ENCODE data around the gene ABCB8.

ABCB8 gene

DNA sequence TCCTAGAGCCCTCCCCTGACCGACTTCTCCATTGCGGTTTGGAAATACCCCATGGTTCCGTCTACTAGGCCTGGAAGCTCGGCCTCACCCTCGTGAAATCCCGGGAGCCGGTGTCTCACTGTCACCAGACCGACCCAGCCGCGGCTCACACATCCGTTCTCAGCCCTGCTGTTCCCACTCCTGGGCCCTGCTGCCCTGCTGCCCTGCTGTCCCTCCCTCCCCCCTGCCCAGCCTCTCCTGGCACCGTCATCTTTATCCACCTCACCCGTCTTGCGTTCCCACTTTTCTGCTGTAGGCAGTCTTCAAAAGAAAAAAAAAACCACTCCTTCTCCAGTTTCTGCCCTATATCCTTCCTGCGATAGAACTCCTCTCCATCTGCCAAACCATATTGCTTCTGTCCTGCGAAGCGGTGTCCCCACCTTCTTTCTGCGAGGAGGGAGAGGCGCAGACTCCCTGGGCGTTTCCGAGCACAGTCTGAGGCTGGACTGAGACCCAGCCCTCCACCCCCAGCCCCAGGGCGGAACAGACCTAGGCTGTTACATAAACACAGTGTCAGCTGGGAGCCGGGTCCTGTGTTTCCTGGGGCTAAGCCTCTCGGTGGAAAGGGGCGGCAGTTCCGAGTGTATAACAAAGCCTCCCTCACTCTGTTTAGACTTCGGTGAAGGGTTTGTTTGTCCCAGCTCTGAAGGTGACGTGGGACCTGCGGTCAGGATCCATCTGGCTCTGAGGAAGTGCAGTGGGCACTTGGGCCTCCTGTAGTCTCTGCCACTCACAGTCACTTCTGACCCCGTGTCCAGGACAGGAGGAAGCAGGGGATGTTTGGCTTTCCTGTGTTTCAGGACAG is 60.8 kb downstream of the ABCB8 start:
- DNase-seq, result no peak

- DNase-seq, result no peak
These were observed 61.9 kb downstream of the ABCB8 start for GRCh38 chr7:151089893-151090730.

- no peak for DNase-seq
These were observed 62.8 kb downstream of the ABCB8 start for GRCh38 chr7:151091003-151091402.

DNA sequence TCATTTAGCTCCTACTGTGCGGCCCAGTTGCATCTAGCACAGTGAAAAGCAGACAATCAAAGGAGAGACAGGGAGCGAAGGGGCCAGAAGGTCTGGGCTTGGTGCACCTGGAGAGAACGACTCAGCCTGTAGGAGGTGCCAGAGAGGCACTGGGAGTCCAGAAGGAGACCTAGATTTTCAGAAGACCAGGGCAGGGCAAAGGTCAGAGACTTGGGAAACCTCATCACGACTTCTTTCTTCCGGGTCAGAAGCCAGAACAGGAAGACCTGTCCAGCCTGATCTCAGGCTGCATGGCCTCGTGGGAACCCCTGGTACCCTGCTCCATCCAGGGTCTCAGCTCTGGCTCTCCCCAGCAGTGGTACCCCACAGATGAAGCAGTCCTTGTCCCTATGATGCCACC is 63.2 kb downstream of the ABCB8 start:
- no peak for DNase-seq

- DNase-seq, result no peak
These were observed 63.7 kb downstream of the ABCB8 start for GRCh38 chr7:151091988-151092387.

GRCh38 chr7:151093748-151094147 is 65.5 kb downstream of the ABCB8 start:
- no peak for DNase-seq

DNA sequence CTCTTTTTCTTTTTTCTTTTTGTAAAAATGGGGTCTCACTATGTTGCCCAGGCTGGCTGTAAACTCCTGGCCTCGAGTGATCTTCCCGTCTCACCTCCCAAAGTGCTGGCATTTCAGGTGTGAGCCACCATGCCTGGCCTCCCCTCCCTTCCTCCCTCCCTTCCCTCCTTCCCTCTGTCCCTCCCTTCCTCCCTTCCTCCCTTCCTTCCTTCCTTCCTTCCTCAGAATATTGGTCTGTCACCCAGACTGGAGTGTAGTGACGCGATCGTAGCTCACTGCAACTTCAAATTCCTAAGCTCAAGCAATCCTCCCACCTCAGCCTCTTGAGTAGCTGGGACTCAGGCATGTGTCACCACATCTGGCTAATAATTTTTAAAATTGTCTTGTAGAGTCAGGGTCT is 66.4 kb downstream of the ABCB8 start:
- no peak for DNase-seq

GRCh38 chr7:151095123-151095797 is 67.0 kb downstream of the ABCB8 start:
- DNase-seq, result no peak

DNA sequence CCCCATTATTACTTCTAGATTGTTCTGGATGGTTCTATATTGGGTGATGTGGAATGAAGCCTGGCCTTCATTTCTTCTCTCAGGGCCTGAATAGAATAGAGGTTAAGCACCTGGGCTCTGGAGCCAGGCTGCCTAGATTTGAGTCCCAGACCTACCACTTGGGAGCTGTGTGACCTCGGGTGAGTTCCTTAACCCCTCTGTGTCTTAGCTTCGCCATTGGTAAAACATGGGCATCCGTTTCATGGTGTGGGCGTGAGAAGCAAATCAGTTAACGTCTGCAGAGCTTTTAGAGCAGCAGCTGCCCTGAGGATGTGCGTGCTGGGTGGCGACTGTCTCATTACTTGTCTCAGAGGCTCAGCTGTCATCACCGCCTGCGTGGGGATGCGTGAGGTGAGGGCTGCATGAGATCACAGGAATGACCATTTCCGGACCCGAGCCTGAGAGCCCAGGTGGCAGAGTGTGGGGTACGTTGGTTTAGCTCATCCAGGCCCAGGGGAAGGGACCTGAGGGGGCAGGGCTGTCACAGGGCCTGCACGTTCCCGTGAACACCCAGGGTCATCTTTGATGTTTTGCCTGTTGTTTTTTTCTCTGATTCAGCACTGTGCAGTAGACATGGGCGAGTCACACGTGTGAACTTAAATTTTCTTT is 67.7 kb downstream of the ABCB8 start:
- no peak for DNase-seq
